Measurements from ENCODE around the gene SMAD7.

SMAD7 gene

GRCh38 chr18:48946329-48946835 lies 4.4 kb downstream of the SMAD7 start:
- no peak for DNase-seq (ENCODE audit: low read depth, low spot score)

GRCh38 chr18:48945953-48946217 lies 4.9 kb downstream of the SMAD7 start:
- DNase-seq (ENCODE audit: low read depth, low spot score) = no peak

GRCh38 chr18:48944634-48945033 lies 6.1 kb downstream of the SMAD7 start:
- DNase-seq (ENCODE audit: low read depth, low spot score) = no peak

- no peak for DNase-seq (ENCODE audit: low read depth, low spot score)
These were observed 6.8 kb downstream of the SMAD7 start for GRCh38 chr18:48943736-48944527.

DNA sequence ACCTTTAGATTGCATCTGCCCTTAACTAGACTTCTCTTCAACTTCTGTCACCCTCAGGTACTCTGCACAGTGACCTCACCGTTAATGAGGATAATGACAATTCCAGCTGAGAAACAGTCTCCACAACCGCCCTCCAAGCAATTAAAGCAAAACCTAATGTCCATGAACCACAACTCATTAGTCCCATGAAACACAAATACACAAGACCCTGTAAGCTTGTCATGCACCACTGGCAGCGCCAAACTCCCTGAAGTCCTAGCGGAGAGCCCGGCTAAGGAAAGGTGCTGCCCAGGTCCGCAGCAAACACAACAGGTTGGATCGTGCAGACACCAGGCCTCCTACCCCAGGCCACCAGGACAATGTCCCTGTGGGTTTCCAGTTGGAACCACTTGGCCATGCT lies 7.4 kb downstream of the SMAD7 start:
- no peak for DNase-seq (ENCODE audit: low read depth, low spot score)

- DNase-seq (ENCODE audit: low read depth, low spot score) = no peak
These were observed 8.1 kb downstream of the SMAD7 start for GRCh38 chr18:48942554-48943261.

DNA sequence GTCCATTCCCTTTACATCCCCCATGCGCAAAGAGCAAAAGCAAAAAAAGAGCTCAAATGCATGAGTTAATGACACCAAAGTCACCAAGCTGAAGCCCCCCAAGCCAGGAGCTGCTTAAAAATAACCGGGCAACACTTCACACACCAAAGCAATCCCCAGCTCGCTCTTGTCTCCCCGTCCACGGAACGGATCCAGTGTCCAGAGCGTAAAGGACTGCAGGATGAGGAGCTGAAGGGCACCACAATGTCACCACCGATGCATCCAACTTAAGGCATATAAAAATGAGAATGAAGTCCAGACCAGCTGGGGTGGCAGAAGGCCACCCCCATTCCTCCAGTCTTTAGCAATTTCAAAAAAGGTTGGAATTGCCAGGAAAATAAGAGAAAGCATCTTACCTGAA lies 8.7 kb downstream of the SMAD7 start:
- no peak for DNase-seq (ENCODE audit: low read depth, low spot score)

GRCh38 chr18:48941672-48942071 lies 9.1 kb downstream of the SMAD7 start:
- DNase-seq (ENCODE audit: low read depth, low spot score) = no peak

GRCh38 chr18:48940854-48941611 lies 9.7 kb downstream of the SMAD7 start:
- no peak for DNase-seq (ENCODE audit: low read depth, low spot score)

GRCh38 chr18:48939205-48940097 lies 11.3 kb downstream of the SMAD7 start:
- DNase-seq (ENCODE audit: low read depth, low spot score) = no peak

DNA sequence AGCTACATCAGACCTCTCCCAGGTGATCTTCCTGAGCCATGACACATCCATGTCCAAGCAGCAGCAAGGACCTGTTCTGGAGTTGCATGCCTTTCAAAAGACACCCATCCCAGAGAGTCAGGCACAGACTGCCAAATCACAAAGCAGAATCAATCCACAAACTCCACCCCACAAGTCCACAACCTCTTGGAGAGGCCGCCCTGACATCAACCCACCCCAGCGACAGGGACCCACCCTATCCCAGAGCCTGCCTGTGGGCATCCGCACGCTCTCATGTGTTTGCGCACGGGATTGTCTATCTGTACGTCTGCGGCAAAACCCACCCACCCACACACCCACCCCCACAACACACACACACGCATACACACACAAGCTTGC lies 11.9 kb downstream of the SMAD7 start:
- DNase-seq (ENCODE audit: low read depth, low spot score) = no peak

DNA sequence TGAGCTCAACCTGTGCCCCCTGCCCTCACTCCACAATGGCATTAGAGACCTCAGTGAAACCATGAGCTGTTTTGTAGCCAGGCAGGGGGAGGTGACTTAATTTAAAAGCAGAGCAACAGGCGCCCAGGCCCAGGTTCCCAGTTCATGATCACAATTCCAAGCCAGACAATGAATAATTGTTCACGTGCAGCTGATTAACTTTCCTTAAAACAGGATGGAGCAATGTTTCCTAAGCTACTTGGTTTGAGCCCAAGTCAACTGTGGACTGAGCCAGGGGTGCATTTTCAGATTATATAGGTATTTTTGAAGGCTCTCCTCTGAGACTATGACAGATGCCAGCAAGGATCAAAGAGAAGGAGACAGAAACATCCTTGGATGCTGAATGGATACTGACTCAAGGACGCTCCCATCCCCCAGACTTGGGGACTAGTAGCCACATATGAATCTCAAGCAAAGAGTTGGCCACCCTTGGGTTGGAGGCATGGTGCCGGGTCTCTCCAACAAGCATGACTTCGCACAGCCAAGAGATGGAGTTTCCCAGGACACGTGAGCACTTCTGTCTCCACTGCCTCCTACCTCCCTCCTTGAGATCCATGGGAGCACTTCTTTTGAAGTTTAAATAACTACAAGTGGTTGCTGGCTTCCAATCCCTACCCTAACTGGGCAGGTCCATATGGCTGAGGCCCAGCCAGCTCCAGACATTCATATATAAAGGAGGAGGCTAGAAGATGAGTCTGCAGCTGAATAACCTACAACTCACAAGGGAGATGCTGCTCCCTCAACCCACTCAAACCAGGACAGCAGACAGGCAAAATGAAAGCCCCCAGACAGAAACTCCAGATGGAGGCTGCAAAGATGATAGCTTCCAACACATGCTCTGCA lies 12.7 kb downstream of the SMAD7 start:
- no peak for DNase-seq (ENCODE audit: low read depth, low spot score)

DNA sequence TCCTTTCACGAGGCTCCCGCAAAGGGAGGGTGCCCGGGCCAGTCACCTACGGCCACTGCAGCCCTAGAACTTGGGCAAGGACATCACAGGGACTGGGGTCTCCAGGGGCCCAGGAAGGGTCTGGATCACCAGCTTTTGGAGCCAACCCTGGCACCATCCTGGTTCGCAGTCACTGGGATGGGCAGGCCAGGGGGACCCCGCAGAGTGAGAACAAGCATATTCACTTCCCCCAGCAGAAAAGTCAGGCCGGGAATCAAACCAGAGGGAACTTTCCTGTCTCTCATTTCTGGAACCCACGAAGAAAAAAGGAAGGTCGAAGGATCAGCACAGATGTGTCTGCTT lies 15.4 kb downstream of the SMAD7 start:
- DNase-seq (ENCODE audit: low read depth, low spot score) = no peak

DNA sequence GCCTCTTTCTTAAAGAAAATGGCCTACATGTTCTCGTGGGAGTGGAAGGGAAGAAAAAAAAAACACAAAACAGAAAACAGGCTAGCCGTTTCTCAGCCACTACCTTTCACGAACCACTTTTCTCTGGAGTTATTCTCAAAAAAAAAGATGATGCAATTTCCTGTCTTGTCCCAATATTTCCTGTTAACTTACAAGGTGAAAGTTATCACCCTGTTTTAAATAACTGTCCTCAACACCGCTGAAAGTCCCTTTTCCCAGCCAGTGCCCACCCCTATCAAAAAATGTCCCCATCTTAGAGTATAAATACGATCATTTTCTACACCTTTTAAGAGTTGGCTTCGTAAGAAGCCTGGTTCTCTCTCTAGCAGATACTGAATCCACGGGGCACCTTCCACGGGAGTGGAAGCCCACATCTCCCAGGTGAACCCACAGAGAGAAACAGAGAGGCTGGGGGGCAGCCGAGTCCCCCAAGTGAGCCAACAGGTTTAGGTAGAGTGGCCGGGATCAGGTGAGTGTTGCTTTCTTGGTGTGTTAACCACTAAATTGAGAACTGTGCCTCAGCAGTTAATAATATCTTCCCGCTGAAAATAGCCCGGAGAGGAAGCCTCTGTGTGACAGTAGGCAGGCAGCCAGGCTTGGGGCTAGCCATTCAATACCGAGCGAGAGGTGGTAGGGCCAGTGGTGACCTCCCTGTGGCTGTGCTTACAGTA lies 15.9 kb downstream of the SMAD7 start:
- no peak for DNase-seq (ENCODE audit: low read depth, low spot score)

DNA sequence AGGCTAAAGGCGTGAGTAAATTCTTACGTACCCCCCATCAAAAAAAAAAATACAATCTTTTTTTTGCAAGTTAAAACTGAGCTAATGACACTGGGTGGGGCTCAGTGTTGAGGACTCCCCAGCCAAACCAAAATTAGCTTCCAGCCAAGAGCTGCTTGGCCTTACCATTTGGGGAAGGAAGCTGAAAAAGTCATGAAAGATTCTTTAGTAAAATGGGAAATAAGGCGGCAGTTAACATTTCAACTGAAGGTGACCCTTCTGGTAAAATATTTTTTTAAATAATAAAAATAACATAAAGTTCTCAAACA lies 16.4 kb downstream of the SMAD7 start:
- DNase-seq (ENCODE audit: low read depth, low spot score) = no peak

DNA sequence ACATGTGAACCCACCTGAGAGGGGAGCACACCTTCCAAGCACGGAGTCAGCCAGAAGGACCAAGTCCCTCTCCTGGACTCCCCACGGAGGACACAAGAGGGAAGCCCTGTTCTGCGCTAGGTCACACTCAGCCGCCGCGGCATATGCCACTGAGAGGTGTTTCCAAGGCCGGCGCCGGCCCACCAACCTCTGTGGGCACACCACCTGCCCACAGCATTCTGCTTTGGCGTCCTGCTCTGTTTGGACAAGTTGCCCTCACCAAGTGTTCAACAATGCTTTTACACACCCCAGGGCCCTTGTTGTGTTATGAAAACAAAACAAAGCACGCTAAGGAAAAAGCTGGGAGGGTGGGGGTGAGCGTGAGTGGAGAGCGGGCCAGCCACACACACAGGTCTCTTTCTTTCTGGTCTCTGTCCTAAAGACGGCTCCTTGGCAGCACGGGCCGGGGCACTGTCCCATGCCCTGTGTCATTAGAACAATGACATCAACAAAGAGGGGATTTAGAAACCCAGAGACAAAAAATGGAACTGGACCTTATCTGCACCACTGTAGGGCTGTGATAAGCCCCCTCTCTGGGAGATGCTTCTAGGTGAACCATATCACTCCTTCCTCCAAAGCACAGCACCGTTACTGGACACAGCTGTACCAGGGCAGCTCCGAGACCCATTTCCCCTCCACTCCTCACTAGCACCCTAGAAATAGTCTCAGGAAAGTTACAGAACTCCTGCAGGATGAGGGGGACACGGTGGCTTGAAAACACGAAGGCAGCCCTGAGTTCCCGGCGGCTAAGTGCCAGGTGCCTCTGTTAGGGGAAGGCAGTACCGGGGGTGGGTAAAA lies 17.0 kb downstream of the SMAD7 start:
- DNase-seq (ENCODE audit: low read depth, low spot score) = no peak

DNA sequence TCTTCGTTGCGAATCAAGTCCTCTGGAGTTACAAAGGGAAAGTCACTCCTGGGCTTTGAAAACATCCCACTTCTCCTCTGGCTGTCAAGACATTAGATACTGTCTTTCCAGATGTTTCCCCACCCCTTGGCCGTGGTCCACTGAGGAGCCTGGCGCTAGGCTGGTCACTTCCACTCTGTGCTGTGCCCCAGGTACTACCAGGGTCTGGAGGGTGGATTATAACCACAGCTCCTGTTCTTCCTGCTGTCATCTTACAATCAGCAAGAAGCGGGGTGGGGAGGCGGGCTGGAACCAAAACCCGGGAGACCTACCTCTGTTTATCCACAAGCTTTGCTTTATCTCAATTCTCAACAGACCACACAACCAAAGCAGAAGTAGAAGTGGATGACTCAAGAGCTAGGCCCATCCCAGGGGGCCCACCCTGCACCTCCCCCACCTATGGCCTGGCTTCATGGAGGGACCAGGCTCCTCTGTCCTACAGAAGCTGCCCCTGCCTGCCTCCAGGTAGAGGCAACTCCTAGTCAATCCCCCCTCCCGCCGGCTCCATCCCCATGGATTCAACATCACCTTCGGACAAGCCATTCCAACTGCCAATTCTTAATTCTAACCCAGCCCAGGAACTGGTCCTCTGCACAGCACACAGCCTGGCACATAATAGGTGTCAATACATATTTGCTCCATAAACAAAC lies 17.8 kb downstream of the SMAD7 start:
- no peak for DNase-seq (ENCODE audit: low read depth, low spot score)

DNA sequence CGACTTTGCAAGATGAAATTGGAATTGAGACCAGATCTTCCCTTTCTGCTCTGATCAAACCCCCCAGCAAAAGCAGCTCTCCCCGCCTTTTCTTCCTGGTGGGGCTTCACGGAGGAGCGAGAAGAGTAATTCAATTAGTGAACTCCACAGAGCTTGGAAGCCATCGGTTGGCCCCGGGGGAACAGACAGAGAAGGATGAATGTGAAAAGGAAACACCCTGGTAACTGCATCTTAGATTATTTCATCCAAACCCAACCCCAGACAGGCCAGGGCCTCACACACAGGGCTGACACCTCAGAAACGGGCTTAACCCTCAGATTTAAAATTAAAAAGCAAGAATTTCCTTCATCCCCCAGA lies 18.3 kb downstream of the SMAD7 start:
- DNase-seq (ENCODE audit: low read depth, low spot score) = no peak

Data from smooth muscle cell of the brain vasculature (primary cell).